ENCODE measurements around the gene ACAP2. TPM values are rescaled to one million over a fixed set of nuclear protein-coding genes. Genes with fewer than 3 reads are reported as not detected.
A peak's percentile ranks its signal among the peaks of the same experiment; 100 is the strongest.

ACAP2 gene
- total RNA-seq, 4 donors from 2014 or later, result 38.3 to 66.0 (median 49.2) TPM

GRCh38 chr3:195256639-195257453 is 186.0 kb downstream of the ACAP2 start:
- Histone ChIP-seq H3K4me1 (peaks cover 4 to 60% (median 26%) of the 10 kb centered on the region in 3 donors), H3K27ac (peak overlapping the region in 2 of 4 donors; percentile 95 to 97), H3K9me3 (no peaks in the 10 kb centered on the region), H3K36me3 (peaks cover 0 to 12% of the 10 kb centered on the region in 2 donors), H3K27me3 (no peaks in the 10 kb centered on the region), H3K4me3 (no peak overlapping the region)
- no peak for ATAC-seq
- TF ChIP-seq POLR2AphosphoS5 (IDR thresholded peaks at IDR 0.05) (no peak), EP300 (IDR thresholded peaks at IDR 0.05) (no peak), POLR2A (IDR thresholded peaks at IDR 0.05) (no peak)
- TF ChIP-seq, protein P1, sequence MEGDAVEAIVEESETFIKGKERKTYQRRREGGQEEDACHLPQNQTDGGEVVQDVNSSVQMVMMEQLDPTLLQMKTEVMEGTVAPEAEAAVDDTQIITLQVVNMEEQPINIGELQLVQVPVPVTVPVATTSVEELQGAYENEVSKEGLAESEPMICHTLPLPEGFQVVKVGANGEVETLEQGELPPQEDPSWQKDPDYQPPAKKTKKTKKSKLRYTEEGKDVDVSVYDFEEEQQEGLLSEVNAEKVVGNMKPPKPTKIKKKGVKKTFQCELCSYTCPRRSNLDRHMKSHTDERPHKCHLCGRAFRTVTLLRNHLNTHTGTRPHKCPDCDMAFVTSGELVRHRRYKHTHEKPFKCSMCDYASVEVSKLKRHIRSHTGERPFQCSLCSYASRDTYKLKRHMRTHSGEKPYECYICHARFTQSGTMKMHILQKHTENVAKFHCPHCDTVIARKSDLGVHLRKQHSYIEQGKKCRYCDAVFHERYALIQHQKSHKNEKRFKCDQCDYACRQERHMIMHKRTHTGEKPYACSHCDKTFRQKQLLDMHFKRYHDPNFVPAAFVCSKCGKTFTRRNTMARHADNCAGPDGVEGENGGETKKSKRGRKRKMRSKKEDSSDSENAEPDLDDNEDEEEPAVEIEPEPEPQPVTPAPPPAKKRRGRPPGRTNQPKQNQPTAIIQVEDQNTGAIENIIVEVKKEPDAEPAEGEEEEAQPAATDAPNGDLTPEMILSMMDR (IDR thresholded peaks at IDR 0.05), result no peak
- 95 to 100% methylated on average over 1 to 5 of the region's 19 CpGs for WGBS, 2 donors (ENCODE audit: low coverage in 1 of 2)

- H3K27me3 ChIP-seq, result no peaks in the 10 kb centered on the region
- H3K27ac ChIP-seq, result peak overlapping the region in 2 of 4 donors; percentile 20 to 97
- no peak for ATAC-seq
- TF ChIP-seq EP300 (IDR thresholded peaks at IDR 0.05) (no peak), POLR2AphosphoS5 (IDR thresholded peaks at IDR 0.05) (no peak), POLR2A (IDR thresholded peaks at IDR 0.05) (no peak)
- H3K4me3 ChIP-seq, result no peak overlapping the region
- no peaks in the 10 kb centered on the region for H3K9me3 ChIP-seq
- H3K36me3 ChIP-seq, result peaks cover 0 to 12% of the 10 kb centered on the region in 2 donors
- H3K4me1 ChIP-seq, result peaks cover 4 to 61% (median 26%) of the 10 kb centered on the region in 3 donors
- WGBS, 2 donors (ENCODE audit: low coverage in 1 of 2), result 90% methylated on average over 5 of the region's 22 CpGs; no CpG with 5 or more reads in 1 of the 2 donors
These were observed 187.0 kb downstream of the ACAP2 start for GRCh38 chr3:195255571-195256501.

DNA sequence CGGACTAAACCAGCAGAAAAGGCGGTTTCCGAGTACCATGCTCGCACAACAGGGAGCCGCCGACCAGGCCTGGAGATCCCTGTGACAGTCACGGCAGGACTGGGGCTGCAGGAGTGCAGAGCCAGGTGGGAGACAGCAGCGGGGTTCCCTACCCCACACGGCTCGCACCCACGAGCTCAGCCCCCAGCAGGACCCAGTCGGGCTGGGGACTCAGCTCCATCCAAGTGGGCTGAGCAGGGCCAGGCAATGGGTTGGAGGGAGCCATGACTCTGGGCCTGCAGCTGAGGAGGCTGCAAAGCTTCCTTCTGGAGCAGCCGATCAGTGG is 187.7 kb downstream of the ACAP2 start:
- Histone ChIP-seq H3K36me3 (peaks cover 0 to 12% of the 10 kb centered on the region in 2 donors), H3K9me3 (no peaks in the 10 kb centered on the region), H3K27ac (peak overlapping the region in 1 of 4 donors; percentile 1), H3K27me3 (no peaks in the 10 kb centered on the region), H3K4me1 (peaks cover 4 to 60% (median 26%) of the 10 kb centered on the region in 3 donors), H3K4me3 (no peak overlapping the region)
- no peak for ATAC-seq
- no peak for TF ChIP-seq EP300 (IDR thresholded peaks at IDR 0.05)
- no peak for TF ChIP-seq POLR2AphosphoS5 (IDR thresholded peaks at IDR 0.05)
- no peak for TF ChIP-seq POLR2A (IDR thresholded peaks at IDR 0.05)
- TF ChIP-seq, protein P1 (IDR thresholded peaks at IDR 0.05), result no peak
- WGBS, 2 donors (ENCODE audit: low coverage in 1 of 2), result no CpG with 5 or more reads among the region's 13 CpGs

- 89 to 92% methylated on average over 2 to 3 of the region's 16 CpGs for WGBS, 2 donors (ENCODE audit: low coverage in 1 of 2)
- Histone ChIP-seq H3K27me3 (no peaks in the 10 kb centered on the region), H3K27ac (peak overlapping the region in 1 of 4 donors; percentile 73), H3K4me3 (no peak overlapping the region), H3K9me3 (no peaks in the 10 kb centered on the region), H3K36me3 (peaks cover 0 to 12% of the 10 kb centered on the region in 2 donors), H3K4me1 (peaks cover 4 to 58% (median 26%) of the 10 kb centered on the region in 3 donors)
- no peak for ATAC-seq
- TF ChIP-seq POLR2AphosphoS5 (IDR thresholded peaks at IDR 0.05) (no peak), EP300 (IDR thresholded peaks at IDR 0.05) (no peak), POLR2A (IDR thresholded peaks at IDR 0.05) (no peak)
- TF ChIP-seq, protein P1 (IDR thresholded peaks at IDR 0.05), result no peak
These were observed 188.2 kb downstream of the ACAP2 start for GRCh38 chr3:195254454-195255175.

Data from gastroesophageal sphincter (tissue), 4 donors.